GM12878 (cell line): ENCODE measurements around the gene UBQLN1. TPM values are rescaled to one million over a fixed set of nuclear protein-coding genes. Genes with fewer than 3 reads are reported as not detected.

Experiments
- ATAC-seq: fragments of 200-7000 bp; cut with Tn5 transposase; 3 replicates; pipeline ENCODE4 v1.9.1; 2020; ENCODE audit warnings: mild to moderate bottlenecking, moderate library complexity
- BruUV-seq: library from RNA; stranded (reverse); fragments of 400-500 nt; replicated peaks from 2 replicates; lab custom pipeline; 2021; lab: Mats Ljungman, UMichigan
- CTCF ChIA-PET: fragments of 300-600 bp; sonication (Branson Sonifier 250); formaldehyde crosslinking; extraction: SDS; loops from one replicate; lab custom pipeline; 2021; ENCODE audit warnings: inconsistent platforms; lab: Yijun Ruan, JAX
- POLR2A ChIA-PET: fragments of 350-600 bp; formaldehyde crosslinking; extraction: SDS; loops from one replicate; lab custom pipeline; 2021; ENCODE audit warnings: inconsistent platforms; lab: Charles Lee
- RAD21 ChIA-PET: fragments of 300-600 bp; sonication (Branson Sonifier 250); formaldehyde crosslinking; loops from one replicate; lab custom pipeline; 2023; ENCODE audit warnings: antibody characterized with exemption; ENCODE audit not compliant: unreplicated experiment; lab: Charles Lee
- SMC1A ChIA-PET: fragments of 300-600 bp; sonication (Branson Sonifier 250); formaldehyde crosslinking; loops from one replicate; lab custom pipeline; 2023; ENCODE audit not compliant: unreplicated experiment, uncharacterized antibody; lab: Charles Lee
- DNase-seq: peaks from one replicate; pipeline ENCODE4 v3.0.0-alpha.2; 2011; ENCODE audit warnings: low read depth, low spot score
- FAIRE-seq: peaks from 3 replicates; lab custom pipeline; 2011; peaks lifted over from hg19 to GRCh38; lab: Jason Lieb, UNC
- H2AFZ ChIP-seq: 2 replicates; pipeline ENCODE4 v1.6.0; 2011; ENCODE audit warnings: low read depth, low read length, control low read depth; ENCODE audit not compliant: control insufficient read depth
- H3K27ac ChIP-seq: 2 replicates; pipeline ENCODE4 v1.5.1; 2011; ENCODE audit warnings: control low read depth; ENCODE audit not compliant: control insufficient read depth, insufficient read depth
- H3K27me3 ChIP-seq, 2 experiments: replicated peaks in 1 of 2; 2 replicates each; pipeline versions ENCODE4 v1.6.0 to v1.6.1; 2011; ENCODE audit warnings: low read length in 1 of 2; ENCODE audit not compliant: control insufficient read depth in 2 of 2, insufficient read depth in 2 of 2
- H3K36me3 ChIP-seq, 2 experiments: 2 replicates each; pipeline ENCODE4 v1.5.1; 2011; ENCODE audit warnings: low read length in 1 of 2; ENCODE audit not compliant: control insufficient read depth in 2 of 2, insufficient read depth in 2 of 2
- H3K4me1 ChIP-seq: 2 replicates; pipeline ENCODE4 v1.6.1; 2011; ENCODE audit warnings: mild to moderate bottlenecking, low read length, moderate library complexity, mixed read lengths; ENCODE audit not compliant: control insufficient read depth, insufficient read depth
- H3K4me2 ChIP-seq: 2 replicates; pipeline ENCODE4 v1.6.0; 2011; ENCODE audit warnings: control low read depth; ENCODE audit not compliant: control insufficient read depth, insufficient read depth
- H3K4me3 ChIP-seq: fragments of 200-600 bp; sonication (generic); 2 replicates; pipeline ENCODE4 v1.5.1; 2016
- H3K79me2 ChIP-seq: 2 replicates; pipeline ENCODE4 v1.6.0; 2011; ENCODE audit warnings: low read length; ENCODE audit not compliant: control insufficient read depth, insufficient read depth
- H3K9ac ChIP-seq: 2 replicates; pipeline ENCODE4 v1.8.0; 2011; ENCODE audit warnings: low read length, control low read depth, mixed read lengths; ENCODE audit not compliant: control insufficient read depth, insufficient read depth
- H3K9me3 ChIP-seq: replicated peaks from 3 replicates; pipeline ENCODE4 v1.5.1; 2011; ENCODE audit warnings: mild to moderate bottlenecking, low read length; ENCODE audit not compliant: control insufficient read depth, insufficient read depth
- H4K20me1 ChIP-seq: 2 replicates; pipeline ENCODE4 v1.6.0; 2011; ENCODE audit not compliant: control insufficient read depth, insufficient read depth
- ATF7 ChIP-seq: fragments of 450-650 bp; IDR thresholded peaks from 2 replicates; pipeline ENCODE4 v1.6.1; 2016; ENCODE audit warnings: low read depth, mild to moderate bottlenecking
- IKZF2 ChIP-seq, 2 experiments: fragments of 450-650 bp; IDR thresholded peaks; 2 replicates each; pipeline ENCODE4 v1.6.1; 2017; ENCODE audit warnings: mild to moderate bottlenecking in 2 of 2, moderate library complexity in 2 of 2
- NFIC ChIP-seq: IDR thresholded peaks from 2 replicates; pipeline ENCODE4 v1.6.1; 2012; ENCODE audit warnings: low read depth, mild to moderate bottlenecking, inconsistent platforms, low read length, moderate library complexity
- NR2F1 ChIP-seq: fragments of 450-650 bp; conservative IDR thresholded peaks from 2 replicates; pipeline ENCODE4 v1.6.1; 2017; ENCODE audit warnings: mild to moderate bottlenecking
- SREBF1 ChIP-seq: IDR thresholded peaks from 2 replicates; pipeline ENCODE4 v1.6.1; 2012; ENCODE audit warnings: mild to moderate bottlenecking, low read length
- ZBED1 ChIP-seq: IDR thresholded peaks from 2 replicates; pipeline ENCODE4 v1.6.1; 2016; ENCODE audit warnings: borderline replicate concordance
- ZNF384 ChIP-seq: IDR thresholded peaks from 2 replicates; pipeline ENCODE4 v1.6.1; 2012; ENCODE audit warnings: low read depth, mild to moderate bottlenecking, low read length, improper control_type of control experiment, borderline replicate concordance
- WGBS: methylation state at CpG from one replicate; pipeline ENCODE4 v1.1.6; 2016; ENCODE audit warnings: low lambda C conversion rate; ENCODE audit not compliant: insufficient replicate concordance, insufficient coverage; ENCODE audit errors: missing lambda C conversion rate; 5-methylcytosine and 5-hydroxymethylcytosine counted together
- in situ Hi-C: fragments of 300-500 bp; cut with MboI; formaldehyde crosslinking; loops from 9 replicates; pipeline ENCODE4 v1.14.3; 2018; ENCODE audit warnings: mixed read lengths
- intact Hi-C: fragments of 100-400 bp; cut with micrococcal nuclease; formaldehyde crosslinking; loops from one replicate; pipeline ENCODE4 v1.14.2; 2022; ENCODE audit not compliant: unreplicated experiment
- polyA plus RNA-seq, 11 experiments: library from polyadenylated mRNA; depleted of rRNA in 4 of 11; unstranded in 6 of 11; stranded (reverse) in 5 of 11; fragments of >200 nt; fragmentation: Nextera tagmentation in 4 of 11; fragmentation: Illumina TruSeq in 1 of 11; extraction: Ambion mirVana in 4 of 11; extraction: Trizol in 1 of 11; gene quantifications; 1 replicate in 1 of 11; 2 replicates in 10 of 11; pipeline versions ENCODE4 v1.2.1 to v1.2.3, GENCODE V29; 2011 to 2016; ENCODE audit warnings: inconsistent platforms in 2 of 11, missing spikeins in 2 of 11, low read depth in 1 of 11
- total RNA-seq, 4 experiments: library from RNA; depleted of rRNA in 3 of 4; stranded (reverse); fragments of >200 nt in 3 of 4; fragmentation: Illumina TruSeq in 1 of 4; extraction: Trizol in 1 of 4; gene quantifications; 2 replicates each; pipeline versions ENCODE4 v1.2.1 to v1.2.3, GENCODE V29; 2013 to 2021
- TF ChIP-seq, protein P1 (sequence below): fragments of 450-650 bp; IDR thresholded peaks from 2 replicates; pipeline ENCODE4 v1.6.1; 2018; ENCODE audit warnings: borderline replicate concordance, mild to moderate bottlenecking; ENCODE audit not compliant: partially characterized antibody

The UBQLN1 gene
- total and polyA plus RNA-seq, 10 of the 15 experiments (the other 5 are each of a cell fraction or from before 2014, with no cell fraction given), result 12.4 to 118 (median 66.1) TPM

DNA sequence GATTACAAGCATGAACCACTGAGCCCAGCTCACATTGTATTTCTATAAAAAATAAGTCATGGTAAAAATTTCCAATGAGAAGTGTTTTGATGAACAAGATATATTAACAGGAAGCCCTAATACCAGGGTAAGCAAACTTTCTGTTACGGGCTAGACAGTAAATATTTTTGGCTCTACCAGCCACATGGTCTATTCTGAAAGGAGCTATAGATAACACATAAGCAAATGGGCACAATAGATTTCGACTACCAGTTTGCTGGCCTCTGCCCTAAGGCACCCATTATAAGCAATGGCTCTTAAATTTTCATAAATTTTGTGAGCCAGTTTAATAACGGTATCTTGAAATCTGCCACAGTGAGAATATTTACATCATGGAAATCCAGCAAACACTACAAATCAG is 8.1 kb downstream of the UBQLN1 start (continued):
- no peak for TF ChIP-seq ZBED1
- no peak for TF ChIP-seq SREBF1
- TF ChIP-seq ZNF384, result no peak
- TF ChIP-seq, protein P1, sequence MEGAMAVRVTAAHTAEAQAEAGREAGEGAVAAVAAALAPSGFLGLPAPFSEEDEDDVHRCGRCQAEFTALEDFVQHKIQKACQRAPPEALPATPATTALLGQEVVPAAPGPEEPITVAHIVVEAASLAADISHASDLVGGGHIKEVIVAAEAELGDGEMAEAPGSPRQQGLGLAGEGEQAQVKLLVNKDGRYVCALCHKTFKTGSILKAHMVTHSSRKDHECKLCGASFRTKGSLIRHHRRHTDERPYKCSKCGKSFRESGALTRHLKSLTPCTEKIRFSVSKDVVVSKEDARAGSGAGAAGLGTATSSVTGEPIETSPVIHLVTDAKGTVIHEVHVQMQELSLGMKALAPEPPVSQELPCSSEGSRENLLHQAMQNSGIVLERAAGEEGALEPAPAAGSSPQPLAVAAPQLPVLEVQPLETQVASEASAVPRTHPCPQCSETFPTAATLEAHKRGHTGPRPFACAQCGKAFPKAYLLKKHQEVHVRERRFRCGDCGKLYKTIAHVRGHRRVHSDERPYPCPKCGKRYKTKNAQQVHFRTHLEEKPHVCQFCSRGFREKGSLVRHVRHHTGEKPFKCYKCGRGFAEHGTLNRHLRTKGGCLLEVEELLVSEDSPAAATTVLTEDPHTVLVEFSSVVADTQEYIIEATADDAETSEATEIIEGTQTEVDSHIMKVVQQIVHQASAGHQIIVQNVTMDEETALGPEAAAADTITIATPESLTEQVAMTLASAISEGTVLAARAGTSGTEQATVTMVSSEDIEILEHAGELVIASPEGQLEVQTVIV, result no peak
- TF ChIP-seq, all 136 proteins: peak for 0

DNA sequence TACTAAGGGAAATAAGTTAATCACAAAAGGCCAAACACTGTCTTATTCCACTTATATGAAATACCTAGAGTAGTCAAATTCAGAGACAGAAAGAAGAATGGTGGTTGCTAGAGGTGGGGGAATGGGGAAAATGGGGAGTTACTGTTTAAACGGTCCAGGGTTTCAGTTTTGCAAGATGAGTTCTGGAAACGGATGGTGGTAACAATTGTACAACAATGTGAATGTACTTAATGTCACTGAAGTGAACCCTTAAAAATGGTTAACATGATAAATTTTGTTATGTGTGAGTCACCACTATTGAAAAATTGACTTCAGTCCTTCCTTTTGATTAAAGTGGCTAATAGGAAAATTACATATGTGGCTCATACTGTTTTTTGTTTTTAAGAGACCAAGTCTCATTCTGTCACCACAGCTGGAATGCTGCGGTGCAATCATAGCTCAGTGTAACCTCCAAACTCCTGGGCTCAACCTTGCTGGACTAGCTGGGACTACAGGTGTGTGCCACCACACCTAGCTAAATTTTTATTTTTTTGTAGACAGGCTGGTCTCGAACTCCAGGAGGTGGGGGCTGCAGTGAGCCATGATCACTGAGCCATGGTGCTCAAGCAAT is 8.7 kb downstream of the UBQLN1 start:
- Histone ChIP-seq H3K36me3 (no peaks in the 10 kb centered on the region; a peak in 3 of 4 replicates), H4K20me1 (peaks cover 6% of the 10 kb centered on the region), H3K4me2 (peak overlapping the region; percentile 91), H3K27ac (peak overlapping the region; percentile 53)
- POLR2A ChIA-PET, result interaction anchor here (0.6 to 1.2 kb wide), 2 partner anchors 9 to 262 kb away, joined by 3 to 6 read pairs; partner anchors contain the start of gene UBQLN1
- intact Hi-C loops, result no loop called here
- in situ Hi-C loops, result no loop called here
- TF ChIP-seq NR2F1, result no peak
- TF ChIP-seq ATF7, result no peak
- peak in 1 of 2 experiments; percentile 22; a peak in 1 of 4 replicates for TF ChIP-seq IKZF2 (IDR thresholded peaks at IDR 0.05)
- 0 out of 2 replicates have a peak, but pooled peaks have one; percentile 21 for TF ChIP-seq NFIC
- TF ChIP-seq, all 136 proteins: peak for 2
- BruUV-seq, result no TSS peak
- peak; percentile 32 for ATAC-seq
- 2% methylated on average over 4 of the region's 4 CpGs for WGBS
- CTCF ChIA-PET, result interaction anchor here (0.5 to 2.6 kb wide), 6 partner anchors 9 to 55 kb away, joined by 3 to 10 read pairs (median 3); partner anchors contain the start of gene UBQLN1
- SMC1A ChIA-PET, result interaction anchor here (0.7 to 2.2 kb wide), 4 partner anchors 10 to 596 kb away, joined by 3 to 16 read pairs (median 4); partner anchors contain the start of gene UBQLN1
- H3K4me3 ChIP-seq, result peak overlapping the region; percentile 42
- H3K9me3 ChIP-seq, result no peaks in the 10 kb centered on the region; the same call in 2 of the 3 replicates
- H3K27me3 ChIP-seq, result no peaks in the 10 kb centered on the region
- RAD21 ChIA-PET, result interaction anchor here (1.5 to 1.7 kb wide), 2 partner anchors 9 to 33 kb away, joined by 7 read pairs; partner anchors contain the start of gene UBQLN1
- H3K9ac ChIP-seq, result no peak overlapping the region
- no peak for DNase-seq
- H3K4me1 ChIP-seq, result peaks cover 31% of the 10 kb centered on the region
- no peak for FAIRE-seq
- H3K79me2 ChIP-seq, result peaks cover 100% of the 10 kb centered on the region
- H2AFZ ChIP-seq, result no peak overlapping the region
